Nephron (organoid): ENCODE measurements around the gene ASTN2.

Experiments used
- H3K27ac Mint-ChIP-seq, 3 experiments: 2 replicates each; pipeline ENCODE4 v1.8.0; 2020; ENCODE audit warnings: mixed read lengths in 3 of 3, mild to moderate bottlenecking in 2 of 3, moderate library complexity in 1 of 3
- H3K27me3 Mint-ChIP-seq: 2 replicates; pipeline ENCODE4 v1.8.0; 2021; ENCODE audit warnings: low read depth, mild to moderate bottlenecking, moderate library complexity, mixed read lengths
- H3K36me3 Mint-ChIP-seq: 2 replicates; pipeline ENCODE4 v1.8.0; 2020; ENCODE audit warnings: low read depth, mixed read lengths
- H3K4me1 Mint-ChIP-seq: 2 replicates; pipeline ENCODE4 v1.8.0; 2020; ENCODE audit warnings: mixed read lengths
- H3K4me3 Mint-ChIP-seq, 3 experiments: 2 replicates each; pipeline ENCODE4 v1.8.0; 2020; ENCODE audit warnings: mild to moderate bottlenecking in 3 of 3, mixed read lengths in 3 of 3, moderate library complexity in 2 of 3
- H3K9me3 Mint-ChIP-seq: 2 replicates; pipeline ENCODE4 v1.8.0; 2020; ENCODE audit warnings: mixed read lengths
- CTCF ChIP-seq, 3 experiments: fragments of 200-600 bp; sonication (generic); IDR thresholded peaks; one replicate each; pipeline ENCODE4 v1.5.0; 2021; ENCODE audit warnings: antibody characterized with exemption in 3 of 3; ENCODE audit not compliant: unreplicated experiment in 3 of 3

The ASTN2 gene

GRCh38 chr9:117153021-117153420 is 261.8 kb downstream of the ASTN2 start:
- H3K9me3 Mint-ChIP-seq, result no peaks in the 10 kb centered on the region
- no peak overlapping the region for H3K4me3 Mint-ChIP-seq
- no peak overlapping the region for H3K27ac Mint-ChIP-seq
- no peak for TF ChIP-seq CTCF (IDR thresholded peaks at IDR 0.05; ENCODE audit: unreplicated experiment in 3 of 3)
- peaks cover 10% of the 10 kb centered on the region for H3K27me3 Mint-ChIP-seq
- H3K4me1 Mint-ChIP-seq, result no peaks in the 10 kb centered on the region
- no peaks in the 10 kb centered on the region for H3K36me3 Mint-ChIP-seq

DNA sequence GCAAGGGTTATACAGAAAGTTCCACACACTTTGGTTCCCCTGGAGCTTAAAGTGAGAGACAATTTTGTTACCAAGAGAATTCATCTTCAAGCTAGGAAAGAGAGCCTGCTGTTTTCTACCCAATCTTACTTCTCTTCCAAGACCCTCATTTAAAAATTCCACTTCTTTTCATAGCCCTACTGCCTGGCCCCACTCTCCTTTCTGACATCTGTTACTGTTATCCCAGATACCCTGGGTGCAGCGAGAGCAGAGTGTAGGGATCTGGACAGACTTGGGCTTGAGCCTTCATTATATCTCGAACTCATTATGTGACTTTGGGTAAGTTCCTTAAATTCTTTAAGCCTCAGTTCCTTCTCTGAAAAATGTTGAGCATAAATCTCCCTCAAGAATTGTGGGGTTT is 263.1 kb downstream of the ASTN2 start:
- H3K27ac Mint-ChIP-seq, result no peak overlapping the region
- no peaks in the 10 kb centered on the region for H3K36me3 Mint-ChIP-seq
- H3K4me3 Mint-ChIP-seq, result no peak overlapping the region
- TF ChIP-seq CTCF (IDR thresholded peaks at IDR 0.05; ENCODE audit: unreplicated experiment in 3 of 3), result no peak
- H3K9me3 Mint-ChIP-seq, result no peaks in the 10 kb centered on the region
- peaks cover 4% of the 10 kb centered on the region for H3K27me3 Mint-ChIP-seq
- H3K4me1 Mint-ChIP-seq, result no peaks in the 10 kb centered on the region

- H3K27me3 Mint-ChIP-seq, result peaks cover 4% of the 10 kb centered on the region
- no peaks in the 10 kb centered on the region for H3K36me3 Mint-ChIP-seq
- no peaks in the 10 kb centered on the region for H3K9me3 Mint-ChIP-seq
- TF ChIP-seq CTCF (IDR thresholded peaks at IDR 0.05; ENCODE audit: unreplicated experiment in 3 of 3), result no peak
- no peak overlapping the region for H3K27ac Mint-ChIP-seq
- H3K4me3 Mint-ChIP-seq, result no peak overlapping the region
- no peaks in the 10 kb centered on the region for H3K4me1 Mint-ChIP-seq
These were observed 264.9 kb downstream of the ASTN2 start for GRCh38 chr9:117149996-117150395.

DNA sequence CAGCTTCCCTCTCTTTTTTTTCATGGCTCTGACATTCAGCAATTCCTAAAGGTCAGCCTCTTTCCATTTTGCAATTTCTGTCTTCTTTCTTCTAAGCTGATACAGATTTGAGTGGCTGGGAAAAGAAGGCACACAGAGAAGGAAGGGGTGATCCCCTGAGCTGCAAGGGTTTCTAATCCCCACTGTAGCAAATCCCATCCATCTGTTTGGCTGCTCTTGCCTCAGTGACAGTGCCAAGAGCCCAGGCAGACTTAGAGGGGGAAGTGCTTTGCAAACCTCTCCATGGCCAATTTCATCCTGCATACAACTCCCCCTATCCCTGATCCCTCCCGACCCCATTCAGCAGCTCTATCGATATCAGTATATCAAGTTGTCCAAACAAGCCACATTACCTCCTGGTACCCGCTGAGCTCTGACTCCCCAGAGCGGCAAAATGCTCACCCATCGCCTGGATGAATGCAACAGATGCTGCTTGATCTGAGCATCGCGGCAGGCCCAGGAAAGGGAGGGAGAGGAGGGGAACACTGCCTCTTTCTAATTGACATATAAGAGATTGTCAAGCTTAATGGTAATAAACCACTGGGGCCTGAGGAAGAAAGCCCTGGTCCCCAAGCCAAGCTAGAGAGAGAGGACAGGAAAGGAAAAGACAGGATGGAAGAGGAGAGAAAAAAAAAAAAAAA is 268.9 kb downstream of the ASTN2 start:
- H3K36me3 Mint-ChIP-seq, result no peaks in the 10 kb centered on the region
- TF ChIP-seq CTCF (IDR thresholded peaks at IDR 0.05; ENCODE audit: unreplicated experiment in 3 of 3), result no peak
- H3K4me1 Mint-ChIP-seq, result no peaks in the 10 kb centered on the region
- no peaks in the 10 kb centered on the region for H3K27me3 Mint-ChIP-seq
- H3K27ac Mint-ChIP-seq, result no peak overlapping the region
- no peaks in the 10 kb centered on the region for H3K9me3 Mint-ChIP-seq
- H3K4me3 Mint-ChIP-seq, result no peak overlapping the region

DNA sequence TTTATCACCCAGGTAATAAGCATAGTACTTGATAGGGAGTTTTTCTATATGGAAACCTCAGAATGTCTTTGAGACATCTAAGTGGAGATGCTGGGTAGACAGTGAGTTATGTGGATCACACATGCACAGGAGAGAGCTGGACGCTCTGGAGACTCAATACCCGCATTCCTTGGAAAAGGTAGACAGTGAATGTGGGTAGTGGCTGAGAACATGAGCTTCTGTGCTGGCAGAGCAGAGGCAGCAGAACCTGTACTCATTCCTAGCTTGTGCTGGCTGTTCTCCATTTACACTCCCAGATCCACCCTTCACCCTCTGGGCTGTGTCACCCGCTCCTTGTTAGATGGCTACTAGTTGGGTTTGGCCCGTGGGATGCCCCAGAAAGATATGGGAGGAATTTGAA is 269.8 kb downstream of the ASTN2 start:
- Mint-ChIP-seq H3K4me3 (no peak overlapping the region), H3K27ac (no peak overlapping the region), H3K36me3 (no peaks in the 10 kb centered on the region), H3K9me3 (no peaks in the 10 kb centered on the region), H3K4me1 (no peaks in the 10 kb centered on the region), H3K27me3 (no peaks in the 10 kb centered on the region)
- TF ChIP-seq CTCF (IDR thresholded peaks at IDR 0.05; ENCODE audit: unreplicated experiment in 3 of 3), result no peak

DNA sequence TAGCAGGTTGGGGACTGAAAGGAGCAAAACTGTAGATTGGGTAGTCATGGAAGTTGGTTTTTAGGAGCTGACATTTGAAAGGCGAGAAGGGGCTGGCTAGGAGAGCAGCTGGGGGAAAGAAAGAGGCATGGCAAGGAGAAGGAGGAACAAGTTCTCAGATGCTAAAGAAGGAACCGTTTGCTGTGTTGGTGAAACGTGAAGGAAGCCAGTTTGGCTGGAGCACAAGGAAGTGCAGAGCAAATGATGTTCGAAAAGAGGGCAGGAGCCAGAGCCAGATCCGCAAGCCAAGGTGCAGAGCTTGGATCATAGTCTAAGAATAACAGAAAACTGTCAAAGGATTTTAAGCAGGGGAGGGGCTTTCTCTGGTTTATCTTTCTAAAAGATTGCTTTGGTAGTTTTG is 276.6 kb downstream of the ASTN2 start:
- Mint-ChIP-seq H3K36me3 (no peaks in the 10 kb centered on the region), H3K9me3 (no peaks in the 10 kb centered on the region), H3K27ac (no peak overlapping the region), H3K4me3 (no peak overlapping the region), H3K27me3 (peaks cover 7% of the 10 kb centered on the region), H3K4me1 (no peaks in the 10 kb centered on the region)
- no peak for TF ChIP-seq CTCF (IDR thresholded peaks at IDR 0.05; ENCODE audit: unreplicated experiment in 3 of 3)
